ENCODE measurements around the gene MBNL1. TPM values are rescaled to one million over a fixed set of nuclear protein-coding genes. Genes with fewer than 3 reads are reported as not detected.

MBNL1 gene
- total RNA-seq, 1 donor from 2014 or later: 719 TPM

DNA sequence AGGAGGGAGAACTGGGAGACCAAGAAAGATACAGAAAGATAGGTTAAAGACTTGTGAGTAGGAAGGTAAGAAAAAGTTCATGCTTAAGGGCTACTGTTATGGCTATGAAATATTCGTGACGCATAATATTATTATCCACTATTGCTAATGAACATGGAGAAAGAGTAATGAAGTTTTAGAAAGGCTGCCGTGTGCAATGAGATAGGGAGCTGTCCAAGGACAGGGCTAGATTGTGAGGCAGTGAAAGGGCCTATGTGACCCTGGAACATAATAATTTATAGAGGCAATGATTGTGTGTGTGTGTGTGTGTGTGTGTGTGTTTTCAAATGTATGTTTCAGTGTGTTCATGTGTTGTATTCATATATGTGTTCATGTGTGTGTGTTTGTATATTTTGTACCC lies 27.7 kb downstream of the MBNL1 start:
- DNase-seq (ENCODE audit: low spot score): no peak

DNA sequence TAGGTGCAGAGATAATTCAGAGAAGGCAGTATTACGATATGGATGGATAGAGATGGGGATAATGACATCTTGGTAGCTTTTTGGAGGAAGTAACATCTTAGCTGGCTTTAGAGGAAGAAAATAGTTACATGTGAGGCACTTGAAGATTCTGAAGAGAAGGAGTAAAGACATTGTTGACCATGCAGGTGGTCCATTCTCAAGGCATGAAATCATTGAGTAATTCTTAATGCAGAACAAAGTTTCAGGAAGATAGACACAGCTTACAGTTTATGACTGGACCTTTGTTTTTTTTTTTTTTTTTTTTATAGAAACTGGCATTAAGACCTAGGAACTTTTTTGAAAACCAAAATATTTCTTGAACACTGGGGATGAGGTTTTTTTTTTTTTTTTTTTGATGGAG lies 28.2 kb downstream of the MBNL1 start:
- DNase-seq (ENCODE audit: low spot score): no peak

DNA sequence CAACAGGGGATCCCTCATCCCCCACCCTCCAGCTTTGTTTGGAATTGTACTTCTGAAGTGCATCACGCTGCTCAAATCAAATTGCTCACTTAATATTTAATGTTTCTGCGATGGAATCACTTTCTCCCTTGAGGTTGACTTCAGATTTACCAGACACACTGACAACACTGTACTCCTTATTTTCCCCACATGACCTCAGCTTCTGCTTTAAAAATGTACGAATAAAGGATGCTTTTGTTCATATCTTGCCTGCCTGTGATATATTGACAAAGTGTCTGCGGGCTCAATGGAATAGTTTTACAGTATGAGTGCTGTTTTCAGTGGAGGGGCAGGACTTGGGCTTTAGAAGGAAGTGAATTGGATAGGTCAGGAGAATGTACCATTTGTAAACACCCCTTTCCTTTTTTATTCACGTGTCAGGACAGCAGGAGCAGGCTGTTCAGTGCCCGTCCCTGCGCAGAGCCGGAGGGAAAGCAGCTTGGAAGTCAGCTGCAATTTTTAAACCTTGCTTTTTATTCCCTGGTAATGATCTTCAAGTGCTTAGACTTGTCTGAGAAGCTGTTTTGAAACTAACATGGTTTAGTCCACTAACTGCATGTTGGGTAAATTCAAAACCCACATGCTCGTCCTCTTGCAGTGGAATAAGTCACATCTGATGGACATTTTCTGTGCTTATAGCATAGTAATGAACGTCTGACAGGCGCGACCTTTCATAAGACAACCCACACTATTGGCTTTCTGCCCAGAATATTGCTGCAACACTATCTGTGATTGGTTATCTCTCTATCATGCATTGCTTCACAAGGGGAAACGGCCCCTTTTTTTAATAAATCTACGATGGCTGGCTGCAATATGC lies 29.9 kb downstream of the MBNL1 start:
- peak; percentile 93 for DNase-seq (ENCODE audit: low spot score)

DNA sequence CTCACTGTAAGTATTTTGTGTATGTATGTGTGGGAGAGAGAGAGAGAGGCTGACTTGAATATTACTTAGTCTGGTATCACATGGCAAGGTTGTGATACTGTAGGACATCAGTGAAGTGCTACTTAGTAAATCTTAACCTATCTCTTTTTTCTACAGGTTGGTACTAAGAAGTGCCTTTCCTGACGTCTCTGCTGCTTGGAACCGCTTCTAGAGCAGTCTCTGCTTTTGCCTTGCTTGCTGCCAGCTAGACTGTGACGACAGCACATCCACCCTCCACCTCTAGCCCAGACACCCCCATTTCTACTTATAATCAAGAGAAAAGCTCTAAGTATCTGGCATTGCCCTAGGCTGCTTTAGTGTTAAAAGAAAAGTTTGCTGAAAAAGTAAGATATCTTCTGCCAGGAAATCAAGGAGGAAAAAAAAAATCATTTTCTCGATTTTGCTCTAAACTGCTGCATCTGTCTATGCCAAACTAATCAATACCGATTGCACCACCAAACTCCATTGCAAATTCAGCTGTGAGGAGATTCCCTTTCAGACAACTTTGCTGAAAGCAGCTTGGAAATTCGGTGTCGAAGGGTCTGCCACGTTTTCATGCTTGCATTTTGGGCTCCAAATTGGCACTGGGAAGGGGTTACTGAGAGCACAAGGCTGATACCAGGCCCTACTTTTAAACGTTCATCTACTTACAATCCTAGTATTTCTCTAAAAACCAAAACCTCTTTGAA lies 30.7 kb downstream of the MBNL1 start:
- no peak for DNase-seq (ENCODE audit: low spot score)

DNA sequence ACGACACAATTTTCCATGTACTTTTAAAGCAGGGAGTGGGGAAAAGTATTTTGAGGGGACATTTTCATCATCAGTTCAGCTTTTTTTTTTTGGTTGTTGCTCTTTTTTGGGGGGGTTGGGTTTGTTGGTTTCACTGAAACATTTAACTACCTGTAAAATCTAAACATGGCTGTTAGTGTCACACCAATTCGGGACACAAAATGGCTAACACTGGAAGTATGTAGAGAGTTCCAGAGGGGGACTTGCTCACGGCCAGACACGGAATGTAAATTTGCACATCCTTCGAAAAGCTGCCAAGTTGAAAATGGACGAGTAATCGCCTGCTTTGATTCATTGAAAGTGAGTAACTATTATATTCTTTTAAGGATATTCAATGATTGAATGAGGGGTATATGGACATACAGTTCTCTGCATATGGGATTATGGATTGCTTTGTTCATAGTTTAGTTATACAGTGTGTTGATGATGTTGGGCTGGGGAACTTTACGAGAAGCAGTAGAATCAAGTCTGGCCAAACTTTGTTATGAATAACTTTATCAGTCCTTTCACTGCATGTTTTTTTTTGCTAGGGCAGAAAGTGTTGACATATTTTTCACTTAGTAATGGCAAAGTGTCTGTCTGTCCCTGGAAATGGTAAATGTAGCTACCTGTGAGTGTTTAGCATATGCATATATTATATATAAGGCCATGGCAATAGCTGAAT lies 31.5 kb downstream of the MBNL1 start:
- DNase-seq (ENCODE audit: low spot score): no peak

DNA sequence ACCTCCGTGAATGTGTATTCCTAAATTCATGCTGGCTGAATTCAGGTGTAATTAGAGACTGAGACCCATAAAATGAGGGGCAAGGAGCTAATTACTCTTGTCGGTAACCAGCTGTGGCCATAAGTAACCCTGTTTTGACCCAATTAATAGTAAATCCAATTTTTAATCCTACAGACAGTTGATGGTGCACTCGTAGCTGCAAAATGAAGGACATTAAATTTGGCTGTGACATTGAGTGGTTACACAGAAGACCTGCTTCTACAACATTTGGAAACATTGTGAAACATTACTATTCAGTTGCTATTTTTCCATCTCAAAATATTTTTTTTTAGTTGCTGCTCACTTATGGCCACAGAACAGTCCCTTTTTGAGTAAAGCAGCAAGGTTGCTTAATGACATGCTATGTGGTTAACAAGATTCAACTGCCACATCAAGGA lies 33.0 kb downstream of the MBNL1 start:
- DNase-seq (ENCODE audit: low spot score): no peak

DNA sequence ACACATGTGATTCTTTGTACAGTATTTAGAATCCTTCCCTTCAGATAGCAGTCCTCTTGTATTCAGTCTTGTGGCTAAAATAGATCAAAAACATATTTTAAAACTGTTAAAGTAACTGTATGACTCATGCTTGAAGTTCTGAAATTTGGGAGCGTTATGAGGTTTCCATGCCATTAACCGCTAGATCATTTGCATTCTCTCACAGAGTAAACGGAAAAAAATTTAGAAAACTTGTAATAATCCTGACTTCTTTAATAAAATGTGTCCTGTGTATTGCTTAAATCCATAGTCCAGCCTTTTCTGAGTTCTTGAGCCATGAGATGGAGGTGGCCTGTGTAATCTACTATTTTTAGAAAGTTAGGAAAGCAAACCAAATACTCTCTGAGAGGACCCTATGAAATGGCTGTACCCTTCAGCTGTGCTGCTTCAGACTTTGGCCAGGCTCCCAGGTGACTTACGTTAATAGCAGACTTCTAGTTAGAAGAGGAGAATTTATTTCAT lies 33.8 kb downstream of the MBNL1 start:
- DNase-seq (ENCODE audit: low spot score): peak; percentile 71

DNA sequence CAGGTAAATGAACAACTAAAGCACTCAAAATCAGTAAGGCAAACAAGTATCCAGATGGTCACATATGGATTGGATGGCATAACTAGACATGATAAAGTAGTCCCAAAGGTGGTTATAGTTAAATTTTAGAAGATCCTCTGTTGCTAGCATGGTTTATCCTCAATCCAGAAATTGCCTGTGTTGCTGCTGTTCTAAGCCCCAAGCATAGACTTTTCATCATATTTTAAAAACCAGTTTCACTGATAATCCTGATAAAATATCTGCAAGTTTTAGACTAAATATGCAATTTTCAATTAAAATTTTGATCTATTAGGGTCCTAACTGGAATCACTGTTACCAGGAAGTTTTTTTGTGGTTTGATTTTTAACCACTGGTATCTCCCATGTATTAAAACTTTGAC lies 35.4 kb downstream of the MBNL1 start:
- no peak for DNase-seq (ENCODE audit: low spot score)

DNA sequence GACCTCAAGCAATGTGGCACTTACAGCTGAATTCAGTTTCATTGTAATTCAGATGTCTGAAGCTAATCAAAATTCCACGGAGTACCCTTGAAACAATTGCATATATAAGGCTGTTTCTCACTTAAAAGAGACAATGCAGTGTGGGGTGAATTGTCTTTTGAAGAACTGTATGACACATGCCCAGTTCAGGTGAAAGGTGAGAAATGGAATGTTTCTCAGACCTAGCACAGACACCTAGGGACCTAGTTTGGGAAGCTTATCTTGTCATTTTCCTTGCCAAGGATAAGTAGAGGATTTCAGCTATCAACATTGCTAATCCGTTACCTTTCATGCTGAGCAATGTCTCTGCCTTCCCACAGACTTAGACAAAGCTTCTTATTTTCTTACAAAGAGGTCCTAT lies 36.3 kb downstream of the MBNL1 start:
- DNase-seq (ENCODE audit: low spot score): no peak

DNA sequence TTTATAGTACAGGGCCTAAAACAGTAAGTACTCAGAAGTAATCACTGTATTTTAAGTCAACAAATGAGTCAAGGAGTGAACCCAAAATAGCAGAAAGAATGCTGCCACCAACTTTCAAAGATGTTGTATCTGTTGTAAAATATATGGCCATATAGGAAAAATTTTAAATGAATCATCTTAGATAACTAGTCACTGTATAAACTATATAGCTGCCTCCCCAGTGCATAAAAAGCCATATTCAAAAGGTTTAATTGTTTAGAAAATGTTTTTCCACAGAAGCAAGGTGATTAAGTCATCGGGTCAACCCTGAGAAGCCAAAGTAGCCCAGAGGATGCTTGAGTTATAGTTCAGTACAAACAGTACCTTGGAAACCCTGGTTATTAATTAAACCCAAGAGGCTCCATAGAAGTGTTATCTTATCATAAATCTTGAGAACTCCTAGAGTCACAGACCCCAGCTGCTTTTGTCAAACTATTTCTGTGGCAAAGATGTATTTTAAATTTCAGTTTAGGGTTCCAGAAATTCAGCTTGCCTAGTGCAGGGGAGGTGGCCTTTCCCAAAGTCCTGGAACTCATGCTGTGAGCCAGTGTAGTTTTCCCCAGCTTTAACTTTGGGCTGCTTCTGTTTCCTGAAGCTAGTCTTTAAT lies 39.2 kb downstream of the MBNL1 start:
- DNase-seq (ENCODE audit: low spot score): no peak

DNA sequence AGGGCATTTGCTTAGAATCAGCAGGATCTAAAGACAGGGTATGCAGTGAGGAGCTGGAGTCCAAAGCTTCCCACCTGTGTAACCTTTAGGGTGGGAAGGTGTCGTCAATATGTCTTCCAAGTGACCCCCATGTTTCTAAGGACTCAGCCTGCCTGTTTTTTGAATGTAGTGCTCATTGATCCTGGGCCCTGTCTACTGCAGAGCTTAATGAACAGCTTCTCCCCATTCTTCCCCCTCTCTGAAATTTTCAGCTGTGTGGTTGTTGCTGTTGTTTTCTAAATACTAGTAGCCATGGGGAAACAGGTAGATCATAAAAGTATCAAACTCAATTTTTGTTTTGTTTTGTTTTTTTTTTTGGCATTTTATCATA lies 39.7 kb downstream of the MBNL1 start:
- DNase-seq (ENCODE audit: low spot score): no peak

DNA sequence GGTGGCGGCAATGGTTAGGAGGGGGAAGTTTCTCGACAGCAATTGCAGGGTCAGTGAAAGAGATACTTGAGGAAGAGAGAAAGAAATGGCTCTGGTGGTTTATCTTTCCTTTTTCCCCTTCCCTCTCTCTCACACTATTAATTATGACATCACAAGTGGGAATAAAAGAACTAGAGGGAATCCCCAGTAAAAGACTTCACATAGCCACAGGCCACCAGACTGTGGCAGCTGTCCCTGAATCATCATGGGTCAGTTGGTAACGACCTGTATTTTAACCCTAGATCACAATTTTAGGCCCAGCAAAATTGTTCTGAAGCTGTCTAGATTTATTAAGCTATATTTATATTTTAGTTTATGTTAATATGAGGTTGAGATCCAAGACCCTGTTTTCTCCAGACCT lies 40.3 kb downstream of the MBNL1 start:
- DNase-seq (ENCODE audit: low spot score): no peak

DNA sequence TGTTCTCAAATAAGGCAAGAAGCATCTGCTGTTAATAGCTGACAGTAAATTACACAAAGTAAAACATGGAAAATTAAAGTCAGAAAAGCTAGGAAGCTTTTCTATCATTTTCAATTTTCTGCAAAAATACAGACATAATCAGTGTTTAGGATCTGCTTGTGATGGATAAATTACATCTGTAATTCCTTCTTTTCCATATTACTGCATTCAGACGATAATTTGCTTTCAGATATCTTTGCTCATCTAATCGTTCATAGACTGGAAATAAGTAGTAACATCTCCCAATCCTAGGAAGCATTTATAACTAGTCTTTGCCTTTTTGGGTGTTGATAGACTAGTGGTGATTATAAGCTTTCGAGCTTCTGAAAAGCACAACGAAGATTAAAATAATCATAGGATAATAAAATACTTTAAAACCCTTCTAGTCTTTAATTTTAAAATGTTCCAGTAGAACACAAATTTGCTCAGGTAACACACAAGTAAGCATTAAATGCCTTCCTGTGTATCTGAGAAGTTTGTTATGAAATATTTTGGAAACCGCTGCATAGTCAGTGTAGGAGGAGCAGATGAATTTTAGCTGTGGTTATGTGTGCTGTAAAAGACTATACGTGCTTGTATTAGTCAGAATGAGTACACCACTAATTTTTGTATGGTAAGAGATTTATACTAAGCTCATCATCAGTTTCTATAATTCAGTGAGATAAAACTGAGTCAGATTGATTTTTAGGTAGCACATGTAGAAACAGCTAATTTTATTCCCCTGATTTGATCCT lies 41.0 kb downstream of the MBNL1 start:
- DNase-seq (ENCODE audit: low spot score): peak; percentile 73

DNA sequence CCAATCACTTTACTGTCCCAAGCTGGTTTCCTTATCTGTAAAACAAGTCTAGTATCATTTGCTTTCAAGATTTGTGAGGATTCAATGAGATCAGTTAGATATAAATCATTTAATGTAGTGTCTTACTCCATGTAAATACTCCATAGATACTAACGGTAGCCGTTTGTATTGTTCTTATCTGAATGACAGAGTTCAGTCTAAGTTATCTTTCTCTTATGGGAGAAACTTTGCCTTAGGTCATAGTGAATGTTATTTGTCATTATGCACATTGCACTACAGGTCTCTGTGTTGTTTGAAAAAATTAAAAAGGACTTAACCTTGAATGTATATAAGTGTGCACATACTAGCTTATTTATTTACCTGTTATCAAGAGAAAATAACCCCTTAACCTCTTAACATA lies 44.7 kb downstream of the MBNL1 start:
- DNase-seq (ENCODE audit: low spot score): no peak

DNA sequence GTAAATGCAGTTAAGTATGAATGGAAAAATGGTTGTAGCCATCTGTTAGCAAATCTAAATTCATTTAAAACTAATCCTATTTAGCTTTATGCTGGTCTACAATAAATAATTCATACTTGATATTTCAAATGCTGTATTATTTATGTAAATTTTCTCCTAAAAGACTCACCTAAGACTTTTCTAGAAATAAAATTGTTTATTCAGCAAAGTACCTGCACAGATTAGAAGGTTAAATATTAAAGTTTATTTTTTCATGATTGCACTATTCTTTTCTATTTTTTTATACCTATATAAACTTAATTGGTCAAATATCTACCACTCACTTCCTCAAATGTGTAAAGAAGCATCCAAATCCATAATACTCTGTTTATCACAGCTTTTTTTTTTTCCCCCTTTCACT lies 45.2 kb downstream of the MBNL1 start:
- DNase-seq (ENCODE audit: low spot score): no peak

DNA sequence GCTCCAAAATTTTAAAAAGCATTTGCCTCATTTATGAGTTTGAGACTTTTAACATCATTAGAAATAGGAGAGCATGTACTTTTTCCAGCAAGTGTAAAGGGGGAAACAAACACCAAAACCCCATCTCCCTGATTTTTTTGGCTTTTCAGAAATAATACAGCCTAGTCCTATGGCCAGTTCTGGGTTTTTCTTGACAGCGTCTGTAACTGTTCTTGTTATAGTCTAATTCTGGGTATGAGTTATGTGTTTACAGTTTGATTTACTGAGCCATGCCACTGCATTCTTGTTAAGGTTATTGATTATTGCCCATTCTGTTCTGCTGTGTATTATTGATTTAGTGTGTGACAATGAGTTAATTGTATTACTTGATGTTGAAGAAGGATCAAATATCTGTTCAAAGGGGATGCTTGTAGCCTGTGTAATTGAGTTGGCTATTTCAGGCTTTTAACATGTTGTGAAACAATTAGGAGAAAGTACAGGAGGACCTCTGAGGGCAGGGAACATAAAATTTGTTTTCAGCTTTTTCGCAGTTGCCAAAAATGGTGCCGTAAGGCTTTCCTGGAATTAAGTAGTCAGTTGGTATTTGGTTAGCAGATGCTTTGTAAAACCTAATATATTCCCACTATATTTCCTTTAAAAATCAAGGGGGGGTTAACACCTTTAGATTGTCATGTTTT lies 46.1 kb downstream of the MBNL1 start:
- no peak for DNase-seq (ENCODE audit: low spot score)

DNA sequence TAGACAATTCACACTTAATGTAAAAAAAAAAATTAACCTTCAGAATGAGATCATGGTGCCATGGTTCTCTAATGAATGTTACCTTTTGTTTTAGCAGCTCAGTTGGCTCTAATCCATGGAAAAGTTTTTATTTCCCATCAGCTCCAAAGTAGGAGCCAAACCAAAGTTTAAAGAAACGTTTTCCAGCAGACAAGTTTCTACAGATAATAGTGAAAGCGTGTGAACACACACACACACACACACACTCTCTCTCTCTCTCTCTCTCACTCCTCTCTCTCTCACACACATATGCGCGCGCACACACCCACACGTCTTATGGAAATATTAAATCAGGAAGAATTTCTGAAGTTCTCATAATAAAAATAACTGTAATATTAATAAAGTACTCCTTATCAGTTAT lies 46.9 kb downstream of the MBNL1 start:
- peak; percentile 25 for DNase-seq (ENCODE audit: low spot score)

DNA sequence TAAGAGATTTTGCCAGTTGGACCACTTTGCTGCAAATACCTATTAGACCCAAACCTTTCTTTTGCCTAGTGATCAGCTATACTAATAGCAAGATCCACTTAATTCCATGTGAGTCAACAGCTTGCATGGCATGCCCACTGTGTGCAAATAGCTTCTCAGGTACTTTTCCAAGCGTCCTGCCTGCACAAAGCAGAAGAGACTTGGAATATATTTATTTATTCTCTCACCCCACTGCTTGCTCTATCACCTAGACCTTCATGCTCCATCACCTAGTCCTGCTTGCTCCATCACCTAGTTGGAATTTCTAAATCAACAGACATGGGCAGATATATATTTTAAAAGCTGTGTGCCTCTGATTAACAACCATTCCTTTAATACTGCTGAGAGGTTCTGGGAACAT lies 47.6 kb downstream of the MBNL1 start:
- no peak for DNase-seq (ENCODE audit: low spot score)

DNA sequence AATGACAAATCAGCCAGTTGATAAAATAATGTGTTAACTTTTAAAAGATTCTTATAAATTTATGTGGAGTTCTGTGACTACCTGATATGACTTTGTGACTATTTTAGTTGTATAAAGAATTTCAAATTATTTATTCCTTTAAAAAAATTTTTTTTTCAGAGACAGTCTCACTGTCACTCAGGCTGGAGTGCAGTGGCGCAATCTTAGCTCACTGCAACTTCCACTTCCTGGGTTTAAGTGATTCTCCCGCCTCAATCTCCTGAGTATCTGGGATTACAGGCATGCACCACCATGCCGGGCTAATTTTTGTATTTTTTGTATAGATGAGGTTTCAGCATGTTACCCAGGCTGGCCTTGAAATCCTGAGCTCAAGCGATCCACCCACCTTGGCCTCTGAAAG lies 48.5 kb downstream of the MBNL1 start:
- no peak for DNase-seq (ENCODE audit: low spot score)

DNA sequence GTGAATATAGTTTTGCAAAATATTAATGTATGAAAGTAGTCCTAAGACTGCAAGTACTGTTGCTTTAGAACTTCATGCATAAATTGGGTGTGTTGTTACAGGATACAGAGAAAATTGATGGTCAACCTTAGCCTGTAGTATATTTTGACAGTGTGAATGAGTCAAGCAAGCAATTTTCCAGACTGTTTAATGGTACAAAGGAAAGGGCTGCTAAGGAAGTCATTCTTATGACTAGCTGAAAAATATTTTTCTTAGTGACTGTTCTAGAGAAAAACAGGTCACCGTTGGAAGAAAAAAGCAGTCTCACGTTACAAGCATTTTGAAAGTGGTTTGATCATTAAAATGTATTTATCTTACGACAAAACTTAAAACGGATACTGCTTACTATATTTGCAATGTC lies 49.2 kb downstream of the MBNL1 start:
- no peak for DNase-seq (ENCODE audit: low spot score)

DNA sequence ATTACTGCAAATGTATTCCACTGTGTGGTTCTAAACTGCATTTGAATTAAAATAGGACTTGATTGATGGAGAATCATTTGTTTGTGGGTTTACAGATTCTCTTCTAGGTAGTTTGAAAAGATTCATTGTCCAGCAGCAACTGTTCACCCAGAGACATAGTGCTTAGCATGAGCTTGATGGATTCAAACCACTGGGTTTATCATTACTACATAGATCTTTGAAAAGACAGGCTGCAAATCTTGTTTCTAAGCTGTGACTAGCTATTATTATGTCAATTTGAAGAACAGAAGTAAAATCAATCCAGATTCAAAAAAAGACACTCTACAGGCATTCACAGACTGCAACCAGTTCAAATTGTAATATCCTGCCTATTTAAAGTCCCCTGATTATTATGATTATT lies 49.8 kb downstream of the MBNL1 start:
- no peak for DNase-seq (ENCODE audit: low spot score)
